ENCODE data around the gene MAP3K12. TPM values are rescaled to one million over a fixed set of nuclear protein-coding genes. Genes with fewer than 3 reads are reported as not detected.

MAP3K12 gene
- total RNA-seq, 1 donor from 2014 or later, result 4.8 TPM

DNA sequence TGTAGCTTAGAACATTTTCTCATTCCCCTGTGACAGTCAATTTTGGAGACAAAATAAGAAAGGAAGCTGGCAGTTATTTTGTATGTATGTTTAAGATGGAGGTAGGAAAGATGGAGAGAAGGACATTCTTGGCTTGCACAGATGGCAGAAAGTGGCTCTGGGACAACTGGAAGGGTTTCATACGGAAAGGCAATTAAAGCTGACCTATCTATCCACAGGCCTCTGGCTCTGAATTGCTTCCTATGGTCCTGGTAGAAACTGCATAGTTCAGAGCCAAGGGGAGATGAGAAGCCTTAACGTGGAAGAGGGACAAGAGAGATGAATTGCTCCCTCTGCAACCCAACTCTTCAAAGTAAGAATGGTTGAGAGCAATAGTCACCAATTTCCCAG lies 16.0 kb upstream of the MAP3K12 start:
- intact Hi-C loops (cut with micrococcal nuclease), result no loop called here
- DNase-seq, result no peak
- Histone ChIP-seq H3K4me3 (no peak overlapping the region), H3K4me1 (no peaks in the 10 kb centered on the region), H3K27ac (replicated peaks) (no peak overlapping the region), H3K27me3 (ENCODE audit: low read depth) (no peaks in the 10 kb centered on the region), H3K36me3 (peaks cover 100% of the 10 kb centered on the region), H3K9me3 (replicated peaks) (no peaks in the 10 kb centered on the region)
- TF ChIP-seq CTCF (IDR thresholded peaks at IDR 0.05; ENCODE audit: borderline replicate concordance), result no peak

GRCh38 chr12:53514628-53515290 lies 15.5 kb upstream of the MAP3K12 start:
- H3K4me3 ChIP-seq, result no peak overlapping the region
- peaks cover 99% of the 10 kb centered on the region for H3K36me3 ChIP-seq
- H3K27me3 ChIP-seq (ENCODE audit: low read depth), result no peaks in the 10 kb centered on the region
- no peak for DNase-seq
- no peak for TF ChIP-seq CTCF (IDR thresholded peaks at IDR 0.05; ENCODE audit: borderline replicate concordance)
- H3K27ac ChIP-seq (replicated peaks), result no peak overlapping the region
- no peaks in the 10 kb centered on the region for H3K9me3 ChIP-seq (replicated peaks)
- H3K4me1 ChIP-seq, result no peaks in the 10 kb centered on the region
- intact Hi-C loops (cut with micrococcal nuclease), result no loop called here

DNA sequence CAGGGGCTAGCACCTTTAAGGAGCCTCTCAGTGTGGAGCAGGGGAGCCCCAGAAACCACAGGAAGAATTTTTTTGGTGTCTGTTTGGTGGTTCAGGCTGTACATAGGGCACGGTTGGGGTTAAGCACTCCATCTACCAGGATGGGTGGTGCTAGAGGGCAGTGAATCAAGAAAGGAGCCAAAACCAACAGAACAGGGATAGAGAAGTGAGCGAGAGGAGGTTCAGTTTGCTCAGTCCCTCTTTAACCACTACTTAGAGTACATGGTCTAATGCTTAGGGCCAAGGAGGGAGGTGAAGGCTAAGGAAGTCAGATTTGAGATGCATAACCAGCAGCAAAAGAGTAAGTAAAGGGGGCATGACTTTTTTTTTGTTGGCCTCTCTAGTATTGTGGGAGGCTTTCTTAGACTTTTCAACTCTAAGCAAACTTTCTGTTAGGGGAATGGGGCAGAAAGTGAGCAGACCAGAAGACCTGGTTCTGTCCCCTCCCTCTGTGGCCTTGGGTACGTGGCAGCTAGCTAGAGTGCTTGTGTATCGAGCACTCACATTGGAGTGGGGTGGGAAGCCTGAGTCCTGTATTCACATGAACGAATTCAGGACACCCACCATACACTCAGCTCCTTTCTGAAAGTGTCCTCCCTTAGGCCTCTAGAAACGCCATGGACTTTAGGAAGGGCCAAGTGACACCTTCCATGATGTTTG lies 14.6 kb upstream of the MAP3K12 start:
- H3K4me3 ChIP-seq, result no peak overlapping the region
- H3K27me3 ChIP-seq (ENCODE audit: low read depth), result no peaks in the 10 kb centered on the region
- no peak overlapping the region for H3K27ac ChIP-seq (replicated peaks)
- no peaks in the 10 kb centered on the region for H3K9me3 ChIP-seq (replicated peaks)
- intact Hi-C loops (cut with micrococcal nuclease), result no loop called here
- H3K36me3 ChIP-seq, result peaks cover 90% of the 10 kb centered on the region
- DNase-seq, result no peak
- peaks cover 3% of the 10 kb centered on the region for H3K4me1 ChIP-seq
- no peak for TF ChIP-seq CTCF (IDR thresholded peaks at IDR 0.05; ENCODE audit: borderline replicate concordance)

DNA sequence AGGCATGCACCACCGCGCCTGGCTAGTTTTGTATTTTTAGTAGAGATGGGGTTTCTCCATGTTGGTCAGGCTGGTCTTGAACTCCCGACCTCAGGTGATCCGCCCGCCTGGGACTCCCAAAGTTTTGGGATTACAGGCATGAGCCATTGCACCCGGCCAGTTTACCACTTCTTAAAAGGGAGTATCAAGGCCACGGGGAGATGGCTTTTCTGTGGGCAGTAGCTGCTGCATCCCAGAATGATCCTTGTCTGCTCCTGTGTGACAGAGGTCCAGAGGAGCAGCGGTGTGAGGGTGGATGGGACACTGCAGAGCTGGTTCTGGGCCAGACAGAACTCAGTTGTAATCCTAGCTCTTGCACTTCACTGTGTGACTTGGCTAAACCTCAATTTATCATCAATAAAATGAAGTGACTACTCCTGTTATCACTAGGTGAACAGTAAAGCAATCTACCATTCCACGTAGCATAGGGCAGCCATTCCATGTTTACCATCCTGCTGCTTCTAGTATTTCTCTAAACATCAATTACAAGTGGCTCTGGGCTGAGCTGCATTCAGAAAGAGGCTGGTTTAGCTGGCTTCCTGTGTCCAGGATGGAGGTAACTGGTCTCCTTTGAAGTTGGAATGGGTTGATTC lies 11.0 kb upstream of the MAP3K12 start:
- TF ChIP-seq CTCF (IDR thresholded peaks at IDR 0.05; ENCODE audit: borderline replicate concordance), result no peak
- H3K9me3 ChIP-seq (replicated peaks), result no peaks in the 10 kb centered on the region
- intact Hi-C loops (cut with micrococcal nuclease), result no loop called here
- H3K27me3 ChIP-seq (ENCODE audit: low read depth), result no peaks in the 10 kb centered on the region
- no peak for DNase-seq
- no peak overlapping the region for H3K27ac ChIP-seq (replicated peaks)
- peaks cover 11% of the 10 kb centered on the region for H3K4me1 ChIP-seq
- no peak overlapping the region for H3K4me3 ChIP-seq
- peaks cover 76% of the 10 kb centered on the region for H3K36me3 ChIP-seq

DNA sequence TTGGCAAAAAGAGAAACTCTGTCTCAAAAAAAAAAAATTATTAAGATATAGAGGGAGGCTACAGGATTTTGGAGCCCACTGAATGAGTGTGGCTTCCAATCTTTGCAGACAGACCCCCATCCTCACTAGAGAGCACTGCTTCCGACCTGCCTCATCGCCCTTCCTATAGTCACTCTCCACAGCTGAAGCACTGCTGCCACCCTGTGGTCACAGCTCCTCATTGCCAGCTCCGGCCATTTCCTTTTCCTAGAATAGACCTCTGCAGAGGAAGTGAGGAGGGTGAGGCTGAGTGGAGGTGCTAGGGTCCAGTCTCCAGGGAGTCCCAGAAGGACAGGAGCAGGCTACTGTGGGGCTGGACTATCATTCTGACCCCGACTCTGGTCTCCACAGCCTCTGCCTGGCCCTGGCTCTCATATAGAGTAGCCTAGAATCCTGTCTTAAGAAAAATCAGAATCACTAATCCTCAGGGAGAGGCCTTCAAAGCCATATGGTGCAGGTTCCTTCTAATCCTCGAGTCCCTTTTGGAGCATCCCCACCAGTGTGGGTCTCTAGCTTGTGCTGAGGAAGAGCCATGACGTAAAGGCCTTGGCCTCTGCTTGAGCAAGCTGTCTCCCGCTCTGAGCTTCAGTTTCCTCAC lies 9.4 kb upstream of the MAP3K12 start:
- Histone ChIP-seq H3K4me1 (peaks cover 12% of the 10 kb centered on the region), H3K27ac (replicated peaks) (peak overlapping the region; percentile 72), H3K36me3 (peaks cover 73% of the 10 kb centered on the region), H3K9me3 (replicated peaks) (no peaks in the 10 kb centered on the region), H3K27me3 (ENCODE audit: low read depth) (no peaks in the 10 kb centered on the region), H3K4me3 (no peak overlapping the region)
- peak; percentile 96 for TF ChIP-seq CTCF (IDR thresholded peaks at IDR 0.05; ENCODE audit: borderline replicate concordance)
- intact Hi-C loops (cut with micrococcal nuclease), result loop anchor here (2.0 kb wide), 1 partner anchor 156 kb away; no protein-coding TSS in a partner anchor
- DNase-seq, result peak; percentile 82
